Measurements from ENCODE around the gene CEBPG. TPM values are rescaled to one million over a fixed set of nuclear protein-coding genes. Genes with fewer than 3 reads are reported as not detected.

The CEBPG gene
- polyA plus RNA-seq, 1 donor from 2014 or later: 67.5 TPM

DNA sequence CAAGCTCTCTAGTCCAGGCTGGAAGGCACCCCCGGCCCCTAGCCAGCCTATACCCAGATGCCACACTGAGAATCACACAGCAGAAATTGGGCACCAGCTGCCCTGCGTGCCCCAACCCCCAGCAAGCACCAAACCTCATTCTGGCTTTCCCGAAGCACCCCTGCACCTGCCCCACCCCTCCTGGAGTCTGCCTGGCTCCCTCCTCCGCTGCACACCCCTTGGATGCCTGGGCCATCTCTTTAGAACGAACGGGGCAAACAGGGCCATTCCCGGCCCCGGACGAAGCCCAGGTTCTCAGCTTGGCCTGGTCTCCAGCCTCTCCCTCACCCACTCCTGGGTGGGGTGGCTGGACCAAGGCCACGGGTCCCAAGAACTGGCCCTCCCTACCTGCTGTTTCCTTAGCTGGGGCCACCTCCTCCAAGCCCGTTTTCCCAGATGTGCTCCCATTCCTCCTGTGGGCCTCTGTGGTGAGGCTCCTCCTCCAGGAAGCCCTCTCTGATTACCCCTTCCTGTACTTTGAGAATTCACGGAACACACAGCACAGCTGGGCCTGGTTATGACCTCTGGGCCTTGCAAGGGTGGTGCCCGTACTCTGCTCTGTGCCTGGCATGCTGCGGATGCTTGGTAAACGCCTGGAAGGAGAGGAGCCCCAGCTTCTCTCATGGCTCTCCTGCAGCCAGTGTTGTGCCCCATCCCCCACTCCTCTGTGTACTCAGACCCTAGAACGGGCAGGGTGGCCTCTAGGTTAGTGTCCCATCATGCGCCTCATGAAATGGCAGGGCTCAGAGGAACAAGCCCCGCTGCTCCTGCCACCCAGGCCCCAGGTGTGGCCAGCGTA, 21.4 kb downstream of the CEBPG start:
- Histone ChIP-seq H3K27ac (ENCODE audit: low read length) (no peak overlapping the region), H3K9me3 (ENCODE audit: low read length) (no peaks in the 10 kb centered on the region), H3F3A (ENCODE audit: insufficient read depth, low read length, poor library complexity, severe bottlenecking) (no peaks in the 10 kb centered on the region), H3K4me2 (ENCODE audit: low read length) (no peak overlapping the region), H3K9me2 (ENCODE audit: insufficient read depth, low read length) (no peaks in the 10 kb centered on the region), H3K36me3 (ENCODE audit: insufficient read depth, low read length) (no peaks in the 10 kb centered on the region), H3K4me3 (ENCODE audit: low read length) (no peak overlapping the region), H3K27me3 (ENCODE audit: insufficient read depth, low read depth, low read length) (no peaks in the 10 kb centered on the region), H2AFZ (ENCODE audit: low read depth, low read length) (no peak overlapping the region), H3K79me2 (replicated peaks; ENCODE audit: insufficient read depth, low read length) (no peaks in the 10 kb centered on the region), H4K20me1 (ENCODE audit: insufficient read depth) (no peaks in the 10 kb centered on the region), H3K9ac (ENCODE audit: low read length) (no peak overlapping the region)
- TF ChIP-seq MXI1 (conservative IDR thresholded peaks at IDR 0.05; ENCODE audit: poor library complexity, severe bottlenecking) (no peak), EP300 (conservative IDR thresholded peaks at IDR 0.05; ENCODE audit: poor library complexity, severe bottlenecking) (no peak), RAD21 (conservative IDR thresholded peaks at IDR 0.05) (no peak), CTCF (IDR thresholded peaks at IDR 0.05; ENCODE audit: poor library complexity, severe bottlenecking) (no peak), EZH2 (IDR thresholded peaks at IDR 0.05; ENCODE audit: borderline replicate concordance, insufficient read depth, low read length, poor library complexity, severe bottlenecking) (no peak), REST (IDR thresholded peaks at IDR 0.05; ENCODE audit: borderline replicate concordance) (no peak), POLR2AphosphoS5 (IDR thresholded peaks at IDR 0.05) (no peak), SMC3 (conservative IDR thresholded peaks at IDR 0.05; ENCODE audit: poor library complexity) (no peak), TAF1 (IDR thresholded peaks at IDR 0.05; ENCODE audit: low read depth) (no peak)

- no peaks in the 10 kb centered on the region for H3K27me3 ChIP-seq (ENCODE audit: insufficient read depth, low read depth, low read length)
- H3F3A ChIP-seq (ENCODE audit: insufficient read depth, low read length, poor library complexity, severe bottlenecking): no peaks in the 10 kb centered on the region
- TF ChIP-seq CTCF (IDR thresholded peaks at IDR 0.05; ENCODE audit: poor library complexity, severe bottlenecking) (no peak), EP300 (conservative IDR thresholded peaks at IDR 0.05; ENCODE audit: poor library complexity, severe bottlenecking) (no peak), EZH2 (IDR thresholded peaks at IDR 0.05; ENCODE audit: borderline replicate concordance, insufficient read depth, low read length, poor library complexity, severe bottlenecking) (no peak), REST (IDR thresholded peaks at IDR 0.05; ENCODE audit: borderline replicate concordance) (no peak), SMC3 (conservative IDR thresholded peaks at IDR 0.05; ENCODE audit: poor library complexity) (no peak), RAD21 (conservative IDR thresholded peaks at IDR 0.05) (no peak), MXI1 (conservative IDR thresholded peaks at IDR 0.05; ENCODE audit: poor library complexity, severe bottlenecking) (no peak), TAF1 (IDR thresholded peaks at IDR 0.05; ENCODE audit: low read depth) (no peak), POLR2AphosphoS5 (IDR thresholded peaks at IDR 0.05) (no peak)
- no peaks in the 10 kb centered on the region for H3K36me3 ChIP-seq (ENCODE audit: insufficient read depth, low read length)
- no peak overlapping the region for H3K27ac ChIP-seq (ENCODE audit: low read length)
- H3K4me2 ChIP-seq (ENCODE audit: low read length): no peak overlapping the region
- no peak overlapping the region for H2AFZ ChIP-seq (ENCODE audit: low read depth, low read length)
- H3K9ac ChIP-seq (ENCODE audit: low read length): no peak overlapping the region
- no peaks in the 10 kb centered on the region for H3K79me2 ChIP-seq (replicated peaks; ENCODE audit: insufficient read depth, low read length)
- H4K20me1 ChIP-seq (ENCODE audit: insufficient read depth): no peaks in the 10 kb centered on the region
- no peak overlapping the region for H3K4me3 ChIP-seq (ENCODE audit: low read length)
- no peaks in the 10 kb centered on the region for H3K9me2 ChIP-seq (ENCODE audit: insufficient read depth, low read length)
- no peaks in the 10 kb centered on the region for H3K9me3 ChIP-seq (ENCODE audit: low read length)
Measured at GRCh38 chr19:33395561-33396550, 22.3 kb downstream of the CEBPG start.
